SKM-1 treated with dmso at 0.1 percent for 144 hours (cell line): ENCODE measurements around the gene PCDHGC3.

Source experiments
- DNase-seq: peaks from one replicate; lab custom pipeline; 2025; ENCODE audit not compliant: unreplicated experiment; lab: John Stamatoyannopoulos, UW

Gene PCDHGC3

DNA sequence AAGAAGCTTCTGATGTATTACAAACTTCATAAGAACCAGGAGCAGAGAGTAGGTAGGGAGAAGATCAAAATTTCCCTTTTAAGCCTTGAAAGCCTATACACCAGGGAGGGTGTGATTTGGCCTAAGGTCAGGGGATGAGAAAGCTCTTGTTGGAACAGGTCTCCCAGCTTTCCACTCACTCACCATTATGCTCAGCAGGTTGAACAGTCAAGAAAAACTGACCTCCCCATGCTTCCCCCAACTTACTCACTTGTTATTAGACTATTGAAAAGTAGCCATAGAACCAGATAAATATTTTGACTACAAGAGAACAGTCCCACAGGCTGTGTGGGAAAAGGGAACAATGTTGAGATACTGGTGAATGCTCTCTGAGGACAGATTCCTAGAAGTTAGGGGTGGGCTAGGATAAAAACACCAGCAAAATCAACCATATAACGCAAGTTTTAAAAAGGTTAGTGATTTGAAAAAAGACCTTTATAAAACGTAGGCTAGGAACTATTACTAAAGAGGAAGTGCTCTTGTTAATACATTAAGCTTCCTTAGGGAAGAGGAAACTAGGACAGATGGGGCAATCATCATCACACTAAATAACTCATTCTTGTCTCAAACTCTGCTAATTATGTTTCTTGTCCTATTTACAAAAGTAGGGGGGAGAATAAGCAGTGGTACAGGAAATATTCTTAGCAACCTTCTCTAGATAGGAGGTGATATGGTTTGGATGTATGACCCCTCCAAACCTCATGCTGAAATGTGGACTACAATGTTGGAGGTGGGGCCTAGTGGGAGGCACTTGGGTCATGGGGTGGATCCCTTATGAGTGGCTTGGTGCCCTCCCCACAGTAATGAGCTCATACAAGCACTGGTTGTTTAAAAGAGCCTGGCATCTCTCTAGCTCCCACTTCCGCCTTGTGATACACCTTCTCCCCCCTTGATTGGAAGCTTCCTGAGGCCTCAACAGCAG lies 44.1 kb downstream of the PCDHGC3 start:
- DNase-seq, result peak; percentile 15

DNA sequence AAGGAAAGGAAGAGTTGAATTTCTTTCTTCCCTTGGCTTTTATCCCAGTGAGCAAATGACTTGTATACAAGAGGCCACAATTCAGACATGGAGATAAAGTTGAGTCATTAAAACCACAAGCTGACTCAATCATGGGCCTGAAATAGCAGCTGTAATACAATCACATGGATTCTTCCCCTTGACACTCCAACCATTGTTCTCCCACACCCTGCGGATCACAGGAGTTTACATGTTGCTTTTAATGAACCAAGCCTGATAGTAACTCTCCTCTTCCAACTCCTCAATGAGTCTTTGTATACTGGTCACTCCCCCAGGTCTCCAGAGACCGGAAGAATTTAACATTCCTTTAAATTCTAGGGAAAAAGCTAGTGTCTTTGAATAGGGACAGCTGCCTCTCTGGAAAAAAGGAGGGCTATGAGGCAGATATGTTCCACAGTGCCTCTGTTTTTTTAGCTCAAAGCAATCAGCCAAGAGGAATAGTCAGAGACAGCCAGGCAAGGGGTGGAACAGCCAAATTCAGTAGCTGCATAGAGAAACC lies 45.5 kb downstream of the PCDHGC3 start:
- DNase-seq, result peak; percentile 69

DNA sequence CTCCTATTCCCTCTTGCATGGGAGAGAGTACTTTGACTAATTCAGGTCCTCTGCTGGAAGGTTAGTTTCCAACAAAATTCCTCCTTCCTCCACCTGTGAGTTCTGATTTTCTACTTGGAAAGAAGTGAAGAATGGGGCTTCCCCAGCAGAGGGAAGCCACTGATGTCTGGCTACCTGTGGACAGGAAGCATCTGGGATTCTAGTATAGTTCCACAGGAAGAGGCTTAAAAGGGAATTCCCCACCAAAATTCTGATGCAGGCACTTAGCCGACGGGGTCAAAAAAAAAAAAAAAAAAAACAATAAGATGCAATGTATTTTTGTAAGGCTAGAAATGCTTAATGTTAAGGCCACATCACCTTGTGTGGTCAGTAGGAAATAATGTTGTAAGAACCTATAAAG lies 46.5 kb downstream of the PCDHGC3 start:
- DNase-seq, result no peak

GRCh38 chr5:141523991-141524390 lies 48.2 kb downstream of the PCDHGC3 start:
- no peak for DNase-seq

DNA sequence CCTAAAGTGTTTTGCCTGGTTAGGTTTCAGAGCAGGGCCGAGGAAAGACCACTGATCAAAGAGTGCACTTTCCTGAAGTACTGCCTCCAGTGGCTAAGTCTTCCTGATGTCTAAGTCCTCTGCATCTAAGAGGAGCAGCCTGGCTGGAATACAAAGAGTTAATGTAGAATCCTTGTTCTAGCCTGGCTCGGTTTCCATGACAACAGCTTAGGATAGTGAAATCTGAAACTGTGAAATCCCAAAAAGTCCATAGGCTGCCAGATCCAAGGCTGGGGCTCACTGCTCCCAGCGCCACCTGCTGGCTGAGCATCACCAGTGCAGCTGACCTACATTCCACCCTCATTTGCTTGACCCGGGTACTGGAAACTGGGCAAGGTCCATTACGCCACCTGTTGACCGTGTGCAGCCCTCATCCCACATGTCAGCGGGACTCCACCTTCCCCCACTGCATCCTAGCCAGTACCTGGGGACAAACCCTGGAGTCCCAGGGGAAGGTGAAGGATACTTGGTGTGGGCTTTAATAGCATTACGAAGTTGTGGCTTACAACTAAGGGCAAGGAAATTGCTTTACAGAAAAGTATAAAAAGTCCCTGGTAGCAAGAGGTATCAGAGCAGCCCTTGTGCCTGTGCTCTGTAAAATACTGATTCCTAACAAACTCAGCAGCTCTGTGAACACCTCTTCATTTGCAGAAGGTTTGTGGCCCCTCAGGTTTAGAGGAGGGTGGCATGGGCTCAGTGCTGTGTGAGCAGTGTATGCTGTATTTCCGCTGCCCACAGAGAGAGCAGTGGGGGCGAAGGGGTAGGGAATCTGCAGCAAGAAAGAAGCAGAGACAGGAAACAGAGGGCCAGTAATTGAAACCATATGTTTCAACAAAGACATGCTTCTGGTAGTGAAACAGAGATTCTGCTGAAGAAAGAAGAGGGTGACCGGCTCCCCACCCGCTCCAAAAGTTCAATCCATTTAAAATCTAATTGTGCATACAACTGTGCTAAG lies 49.1 kb downstream of the PCDHGC3 start:
- peak; percentile 67 for DNase-seq

DNA sequence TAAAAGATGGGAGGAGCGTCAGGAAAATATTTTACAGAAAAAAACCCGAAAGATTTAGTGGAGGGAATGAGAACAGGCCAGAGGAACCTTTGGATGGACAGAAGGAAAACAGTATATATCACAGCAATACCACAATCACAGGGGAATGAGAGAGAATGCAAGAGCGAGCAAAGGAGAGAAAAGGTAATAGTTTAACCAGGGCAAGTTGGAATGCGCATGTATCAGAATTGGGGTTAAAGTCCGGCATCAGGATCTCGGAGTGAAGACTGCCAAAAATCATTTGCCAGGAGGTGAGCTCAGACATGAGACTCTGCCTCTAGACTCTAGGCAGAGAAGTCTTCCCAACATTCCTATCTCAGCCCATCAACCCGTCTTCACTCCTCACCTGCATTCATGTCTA lies 49.9 kb downstream of the PCDHGC3 start:
- no peak for DNase-seq

DNA sequence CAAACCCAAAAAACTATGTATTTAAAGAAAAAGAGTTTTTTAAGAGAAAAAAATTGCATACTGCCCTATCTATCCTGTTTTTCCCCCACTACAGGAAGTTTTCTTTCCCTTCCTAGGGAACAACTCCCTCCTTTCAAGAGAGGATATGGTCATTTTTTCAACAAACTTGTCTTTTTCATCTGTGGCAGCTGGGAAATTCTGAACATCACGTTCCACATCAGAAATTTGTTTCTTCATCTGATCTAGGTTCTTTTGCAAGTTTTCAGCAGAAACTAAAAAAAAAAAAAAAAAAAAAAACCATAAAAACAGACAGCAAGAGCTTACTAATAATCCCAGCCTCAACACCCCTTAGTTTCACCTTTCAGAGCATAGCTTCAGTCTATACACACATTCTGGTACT lies 51.7 kb downstream of the PCDHGC3 start:
- no peak for DNase-seq
